OCI-LY3 (cell line): Measurements from ENCODE around the gene RNF208.

Experiments
- H2AFZ ChIP-seq: fragments of 200-600, 300-600 bp; shearing (Covaris generic); 2 replicates; pipeline ENCODE4 v1.6.0; 2014; ENCODE audit warnings: antibody characterized with exemption, low read depth, low read length
- H3K27ac ChIP-seq: fragments of 200-600, 300-600 bp; sonication (generic); 2 replicates; pipeline ENCODE4 v1.5.1; 2014; ENCODE audit warnings: mild to moderate bottlenecking, low read length, moderate library complexity, mixed read lengths
- H3K27me3 ChIP-seq: fragments of 200-600, 300-600 bp; sonication (generic); 2 replicates; pipeline ENCODE4 v1.6.1; 2014; ENCODE audit warnings: low read depth, low read length, mixed read lengths
- H3K36me3 ChIP-seq: fragments of 200-600, 300-600 bp; sonication (generic); replicated peaks from 2 replicates; pipeline ENCODE3; 2014; ENCODE audit warnings: low read depth, low read length, mixed read lengths
- H3K4me1 ChIP-seq: fragments of 300-600, 200-600 bp; sonication (generic); 2 replicates; pipeline ENCODE4 v1.6.1; 2014; ENCODE audit warnings: low read length, mixed read lengths
- H3K4me2 ChIP-seq: fragments of 200-600, 300-600 bp; sonication (generic); 2 replicates; pipeline ENCODE4 v1.6.1; 2014; ENCODE audit warnings: low read length, mixed read lengths
- H3K4me3 ChIP-seq: fragments of 300-600, 200-600 bp; sonication (generic); 2 replicates; pipeline ENCODE4 v1.5.1; 2014; ENCODE audit warnings: antibody characterized with exemption, mild to moderate bottlenecking, low read length, moderate library complexity
- H3K79me2 ChIP-seq: fragments of 300-600, 200-600 bp; shearing (Covaris generic); 2 replicates; pipeline ENCODE4 v1.6.1; 2014; ENCODE audit warnings: mild to moderate bottlenecking, low read length, mixed read lengths
- H3K9ac ChIP-seq: fragments of 300-600, 200-600 bp; shearing (Covaris generic); 2 replicates; pipeline ENCODE4 v1.6.0; 2014; ENCODE audit warnings: mild to moderate bottlenecking, low read length, moderate library complexity
- H3K9me3 ChIP-seq: fragments of 200-600, 300-600 bp; shearing (Covaris generic); 2 replicates; pipeline ENCODE4 v1.6.1; 2014; ENCODE audit warnings: low read length, mixed read lengths; ENCODE audit not compliant: insufficient read depth
- H4K20me1 ChIP-seq: fragments of 200-600, 300-600 bp; sonication (generic); 2 replicates; pipeline ENCODE4 v1.6.1; 2016; ENCODE audit warnings: low read length, mixed read lengths; ENCODE audit not compliant: insufficient read depth
- EZH2phosphoT487 ChIP-seq: fragments of 200-600 bp; shearing (Covaris generic); IDR thresholded peaks from 2 replicates; pipeline ENCODE4 v1.6.1; 2018; ENCODE audit warnings: antibody characterized with exemption, mixed run types, low read depth
- TF ChIP-seq, protein P1 (sequence below): fragments of 200-600, 300-600 bp; sonication (generic); IDR thresholded peaks from 2 replicates; pipeline ENCODE4 v1.5.1; 2014; ENCODE audit warnings: antibody characterized with exemption, low read length, low read depth

RNF208 gene

DNA sequence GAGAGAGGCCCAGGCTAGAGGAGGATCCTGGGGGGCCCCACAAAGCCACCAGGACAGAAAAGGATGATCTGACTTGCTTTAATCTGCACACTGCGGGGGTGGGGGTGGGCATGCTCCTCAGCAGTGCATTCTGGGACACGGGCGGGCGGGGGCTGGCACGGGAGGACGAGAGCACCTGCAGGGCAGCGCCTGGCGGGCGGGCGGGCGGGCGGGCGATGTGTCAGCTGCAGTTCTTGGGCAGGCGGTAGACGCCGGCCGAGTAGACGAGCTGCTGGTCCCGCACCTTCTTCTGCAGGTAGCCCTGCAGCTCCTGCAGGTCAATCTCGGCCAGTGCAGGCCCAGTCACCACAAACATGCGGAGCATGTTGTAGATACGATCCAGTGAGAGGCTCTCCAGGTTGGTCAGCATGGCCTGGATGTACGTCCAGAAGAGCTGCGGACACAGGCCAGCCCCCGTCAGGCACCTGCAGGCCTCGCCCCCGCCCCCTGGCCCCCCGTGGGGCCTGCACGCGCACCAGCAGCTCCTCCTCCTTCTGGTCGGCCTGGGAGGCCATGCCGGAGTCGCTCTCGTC lies 47.2 kb downstream of the RNF208 start:
- Histone ChIP-seq H4K20me1 (no peaks in the 10 kb centered on the region; the same call in 1 of the 2 replicates), H3K36me3 (peaks cover 9% of the 10 kb centered on the region), H3K4me3 (peak overlapping the region; percentile 42; the same call in 1 of the 2 replicates), H3K9me3 (no peaks in the 10 kb centered on the region), H3K9ac (no peak overlapping the region), H3K27ac (no peak overlapping the region), H3K4me2 (peak overlapping the region; percentile 61), H3K4me1 (peaks cover 24% of the 10 kb centered on the region), H3K27me3 (no peaks in the 10 kb centered on the region; the same call in 1 of the 2 replicates), H2AFZ (no peak overlapping the region), H3K79me2 (no peaks in the 10 kb centered on the region)
- TF ChIP-seq EZH2phosphoT487 = no peak
- TF ChIP-seq, protein P1, sequence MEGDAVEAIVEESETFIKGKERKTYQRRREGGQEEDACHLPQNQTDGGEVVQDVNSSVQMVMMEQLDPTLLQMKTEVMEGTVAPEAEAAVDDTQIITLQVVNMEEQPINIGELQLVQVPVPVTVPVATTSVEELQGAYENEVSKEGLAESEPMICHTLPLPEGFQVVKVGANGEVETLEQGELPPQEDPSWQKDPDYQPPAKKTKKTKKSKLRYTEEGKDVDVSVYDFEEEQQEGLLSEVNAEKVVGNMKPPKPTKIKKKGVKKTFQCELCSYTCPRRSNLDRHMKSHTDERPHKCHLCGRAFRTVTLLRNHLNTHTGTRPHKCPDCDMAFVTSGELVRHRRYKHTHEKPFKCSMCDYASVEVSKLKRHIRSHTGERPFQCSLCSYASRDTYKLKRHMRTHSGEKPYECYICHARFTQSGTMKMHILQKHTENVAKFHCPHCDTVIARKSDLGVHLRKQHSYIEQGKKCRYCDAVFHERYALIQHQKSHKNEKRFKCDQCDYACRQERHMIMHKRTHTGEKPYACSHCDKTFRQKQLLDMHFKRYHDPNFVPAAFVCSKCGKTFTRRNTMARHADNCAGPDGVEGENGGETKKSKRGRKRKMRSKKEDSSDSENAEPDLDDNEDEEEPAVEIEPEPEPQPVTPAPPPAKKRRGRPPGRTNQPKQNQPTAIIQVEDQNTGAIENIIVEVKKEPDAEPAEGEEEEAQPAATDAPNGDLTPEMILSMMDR = no peak

- no peak overlapping the region for H2AFZ ChIP-seq
- no peaks in the 10 kb centered on the region; the same call in 1 of the 2 replicates for H3K27me3 ChIP-seq
- H3K4me1 ChIP-seq = peaks cover 24% of the 10 kb centered on the region
- H4K20me1 ChIP-seq = no peaks in the 10 kb centered on the region; the same call in 1 of the 2 replicates
- TF ChIP-seq, protein P1 = no peak
- TF ChIP-seq EZH2phosphoT487 = no peak
- peak overlapping the region; percentile 42; the same call in 1 of the 2 replicates for H3K4me3 ChIP-seq
- H3K27ac ChIP-seq = no peak overlapping the region
- peak overlapping the region; percentile 61 for H3K4me2 ChIP-seq
- peaks cover 9% of the 10 kb centered on the region for H3K36me3 ChIP-seq
- H3K79me2 ChIP-seq = no peaks in the 10 kb centered on the region
- no peaks in the 10 kb centered on the region for H3K9me3 ChIP-seq
- H3K9ac ChIP-seq = no peak overlapping the region
Measured at GRCh38 chr9:137173796-137174664, 48.0 kb downstream of the RNF208 start.

DNA sequence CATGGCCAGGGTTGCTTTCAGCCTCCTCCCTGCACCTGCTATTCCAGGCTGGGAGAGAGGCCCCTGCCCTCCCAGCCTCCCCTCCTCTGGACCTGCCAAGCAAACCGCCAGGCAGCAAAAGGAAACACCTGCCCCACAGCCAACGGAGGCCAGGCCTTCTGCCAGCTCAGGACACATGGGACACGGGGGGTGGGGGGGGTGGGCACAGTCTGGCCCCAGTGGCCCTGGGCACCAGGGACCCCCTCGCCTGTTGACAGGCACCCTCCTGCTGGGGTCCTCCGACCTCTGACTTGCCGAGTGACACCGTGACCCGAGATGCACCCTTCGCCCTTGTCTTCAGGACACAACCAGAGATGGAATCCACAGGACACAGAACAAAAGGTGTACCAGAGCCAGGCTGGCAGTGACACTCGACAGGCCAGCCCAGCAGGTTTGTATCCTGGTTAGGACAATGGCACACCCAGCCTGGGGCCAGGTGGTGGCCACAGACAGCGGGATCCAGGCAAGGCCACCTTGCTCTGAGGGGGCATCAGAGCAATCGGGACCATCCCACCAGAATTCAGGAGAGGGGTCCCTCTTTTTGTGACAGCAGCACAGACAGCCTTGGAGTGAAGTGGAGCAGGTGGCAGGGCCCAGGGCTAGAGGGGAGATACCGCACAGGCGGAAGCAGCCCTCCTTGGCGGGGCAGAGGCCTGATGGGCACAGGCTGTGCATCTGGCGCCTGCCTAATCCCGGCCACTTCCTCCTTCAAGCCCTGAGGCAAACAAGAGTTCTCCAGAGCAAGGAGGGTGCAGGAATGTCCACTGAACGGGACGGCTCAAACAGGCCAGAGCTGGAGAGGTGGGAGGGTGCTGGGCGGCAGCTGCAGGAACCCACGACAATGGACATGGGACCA lies 48.9 kb downstream of the RNF208 start:
- Histone ChIP-seq H3K4me1 (peaks cover 24% of the 10 kb centered on the region), H4K20me1 (no peaks in the 10 kb centered on the region; the same call in 1 of the 2 replicates), H3K79me2 (no peaks in the 10 kb centered on the region), H3K4me2 (no peak overlapping the region), H3K27me3 (no peaks in the 10 kb centered on the region; the same call in none of the 2 replicates), H3K4me3 (no peak overlapping the region), H3K27ac (no peak overlapping the region), H3K36me3 (peaks cover 7% of the 10 kb centered on the region), H2AFZ (no peak overlapping the region), H3K9ac (no peak overlapping the region), H3K9me3 (no peaks in the 10 kb centered on the region)
- no peak for TF ChIP-seq EZH2phosphoT487
- TF ChIP-seq, protein P1 = no peak
